SU-DHL-6 (cell line): ENCODE measurements around the gene LRRC4.

Experiments used
- H2AFZ ChIP-seq: fragments of 200-600 bp; sonication (generic); 2 replicates; pipeline ENCODE4 v1.6.1; 2014; ENCODE audit warnings: low read depth, mild to moderate bottlenecking, moderate library complexity, mixed read lengths, antibody characterized with exemption, low read length; ENCODE audit not compliant: severe bottlenecking
- H3F3A ChIP-seq: fragments of 200-600 bp; shearing (Covaris generic); 2 replicates; pipeline ENCODE4 v1.6.0; 2016; ENCODE audit warnings: antibody characterized with exemption, mild to moderate bottlenecking; ENCODE audit not compliant: insufficient read depth
- H3K27ac ChIP-seq: fragments of 200-600 bp; sonication (generic); 2 replicates; pipeline ENCODE4 v1.5.1; 2016; ENCODE audit warnings: low read depth, mild to moderate bottlenecking, low read length, moderate library complexity, mixed read lengths
- H3K27me3 ChIP-seq: fragments of 200-600 bp; sonication (generic), shearing (Covaris generic); 2 replicates; pipeline ENCODE4 v1.6.0; 2014; ENCODE audit warnings: mild to moderate bottlenecking, low read length
- H3K36me3 ChIP-seq: fragments of 200-600 bp; sonication (generic); 2 replicates; pipeline ENCODE4 v1.6.1; 2014; ENCODE audit warnings: mild to moderate bottlenecking, low read length, mixed read lengths
- H3K4me2 ChIP-seq: fragments of 300-600, 200-600 bp; shearing (Covaris generic), sonication (generic); 2 replicates; pipeline ENCODE4 v1.6.0; 2014; ENCODE audit warnings: low read length, low read depth, mild to moderate bottlenecking; ENCODE audit not compliant: poor library complexity, severe bottlenecking
- H3K4me3 ChIP-seq: fragments of 200-600 bp; sonication (generic); 2 replicates; pipeline ENCODE4 v1.5.1; 2014; ENCODE audit warnings: antibody characterized with exemption, low read length, mild to moderate bottlenecking, mixed read lengths; ENCODE audit not compliant: insufficient read depth, poor library complexity, severe bottlenecking
- H3K79me2 ChIP-seq: fragments of 200-600 bp; sonication (generic); 2 replicates; pipeline ENCODE4 v1.6.1; 2014; ENCODE audit warnings: mild to moderate bottlenecking, low read length, moderate library complexity; ENCODE audit not compliant: insufficient read depth
- H3K9ac ChIP-seq: fragments of 200-600 bp; sonication (generic); 2 replicates; pipeline ENCODE4 v1.7.0; 2014; ENCODE audit warnings: mild to moderate bottlenecking, low read length
- H3K9me2 ChIP-seq: fragments of 200-600 bp; sonication (generic); replicated peaks from 2 replicates; pipeline ENCODE4 v1.6.1; 2014; ENCODE audit warnings: low read length; ENCODE audit not compliant: insufficient read depth
- H3K9me3 ChIP-seq: fragments of 200-600 bp; sonication (generic); 2 replicates; pipeline ENCODE4 v1.6.1; 2014; ENCODE audit warnings: low read length, mixed read lengths; ENCODE audit not compliant: insufficient read depth
- H4K20me1 ChIP-seq: fragments of 200-600 bp; sonication (generic); 2 replicates; pipeline ENCODE4 v1.6.1; 2014; ENCODE audit warnings: low read depth, mild to moderate bottlenecking, antibody characterized with exemption, low read length, moderate library complexity, mixed read lengths
- CTCF ChIP-seq: fragments of 200-600 bp; sonication (generic); IDR thresholded peaks from one replicate; pipeline ENCODE4 v1.5.1; 2017; ENCODE audit warnings: antibody characterized with exemption, mild to moderate bottlenecking, low read length, moderate library complexity; ENCODE audit not compliant: insufficient read depth, poor library complexity, severe bottlenecking
- EZH2phosphoT487 ChIP-seq: fragments of 200-600 bp; sonication (generic), shearing (Covaris generic); conservative IDR thresholded peaks from 2 replicates; pipeline ENCODE4 v1.6.1; 2018; ENCODE audit warnings: mild to moderate bottlenecking, antibody characterized with exemption, low read length, moderate library complexity, mixed read lengths

Gene LRRC4

GRCh38 chr7:127996253-127997071 is 34.8 kb downstream of the LRRC4 start:
- H3K27me3 ChIP-seq, result no peaks in the 10 kb centered on the region
- H3K9me2 ChIP-seq, result no peaks in the 10 kb centered on the region
- H3K9me3 ChIP-seq, result no peaks in the 10 kb centered on the region
- H3K4me3 ChIP-seq, result no peak overlapping the region
- no peak overlapping the region for H2AFZ ChIP-seq
- no peak for TF ChIP-seq EZH2phosphoT487
- TF ChIP-seq CTCF, result no peak
- no peak overlapping the region for H3K4me2 ChIP-seq
- no peak overlapping the region for H3K27ac ChIP-seq
- H3F3A ChIP-seq, result no peaks in the 10 kb centered on the region
- no peak overlapping the region for H3K9ac ChIP-seq
- no peaks in the 10 kb centered on the region for H4K20me1 ChIP-seq
- no peaks in the 10 kb centered on the region for H3K79me2 ChIP-seq
- no peaks in the 10 kb centered on the region; the same call in 1 of the 2 replicates for H3K36me3 ChIP-seq

- no peaks in the 10 kb centered on the region for H3K9me2 ChIP-seq
- no peak overlapping the region for H3K4me2 ChIP-seq
- H3K27me3 ChIP-seq, result no peaks in the 10 kb centered on the region
- no peak overlapping the region for H3K9ac ChIP-seq
- H3K9me3 ChIP-seq, result no peaks in the 10 kb centered on the region
- no peak overlapping the region for H3K4me3 ChIP-seq
- H3K36me3 ChIP-seq, result no peaks in the 10 kb centered on the region; the same call in 1 of the 2 replicates
- no peaks in the 10 kb centered on the region for H3K79me2 ChIP-seq
- H3F3A ChIP-seq, result no peaks in the 10 kb centered on the region
- no peak overlapping the region for H3K27ac ChIP-seq
- H4K20me1 ChIP-seq, result no peaks in the 10 kb centered on the region
- TF ChIP-seq EZH2phosphoT487 (no peak), CTCF (no peak)
- no peak overlapping the region for H2AFZ ChIP-seq
Measured at GRCh38 chr7:127995881-127996215, 35.4 kb downstream of the LRRC4 start.

- Histone ChIP-seq H3K4me2 (no peak overlapping the region), H3K27ac (no peak overlapping the region), H3K4me3 (no peak overlapping the region), H2AFZ (no peak overlapping the region), H3K9me3 (no peaks in the 10 kb centered on the region), H3K79me2 (no peaks in the 10 kb centered on the region), H3K9ac (no peak overlapping the region), H4K20me1 (no peaks in the 10 kb centered on the region), H3K9me2 (no peaks in the 10 kb centered on the region), H3F3A (no peaks in the 10 kb centered on the region), H3K36me3 (no peaks in the 10 kb centered on the region; the same call in 1 of the 2 replicates), H3K27me3 (no peaks in the 10 kb centered on the region)
- TF ChIP-seq EZH2phosphoT487 (no peak), CTCF (no peak)
Measured at GRCh38 chr7:127995156-127995880, 35.9 kb downstream of the LRRC4 start.
